Measurements from ENCODE around the gene TCF4.

- TF ChIP-seq CTCF (IDR thresholded peaks at IDR 0.05) (no peak), POLR2A (IDR thresholded peaks at IDR 0.05) (no peak)
Measured at GRCh38 chr18:55338978-55339650, 248.9 kb downstream of the TCF4 start.
